ENCODE data around the gene RAB11FIP4. TPM values are rescaled to one million over a fixed set of nuclear protein-coding genes. Genes with fewer than 3 reads are reported as not detected.

Gene RAB11FIP4
- total RNA-seq, 1 experiment from 2014 or later: 10.8 TPM

DNA sequence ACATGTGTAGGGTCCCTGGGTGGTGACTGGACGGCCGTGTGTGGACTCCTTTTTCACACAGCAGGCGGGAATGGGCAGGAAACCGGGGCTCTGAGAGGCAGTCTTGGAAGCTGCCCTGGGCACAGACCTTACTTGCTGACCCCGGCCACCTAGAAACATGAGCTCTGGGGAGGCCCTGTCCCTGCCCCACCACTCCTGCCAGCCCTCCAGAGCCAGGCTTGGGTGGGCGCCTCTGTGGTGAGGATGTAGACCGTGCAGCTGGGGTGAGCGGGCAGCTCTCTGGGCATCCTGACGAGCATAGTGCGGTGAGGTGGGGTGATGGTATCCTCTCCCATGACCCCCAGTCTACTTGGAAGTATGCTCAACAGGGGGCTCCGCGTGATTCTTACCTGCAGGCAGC, 121.3 kb downstream of the RAB11FIP4 start:
- BruUV-seq (replicated peaks): no TSS peak
- Histone ChIP-seq H3K4me3 (ENCODE audit: low read depth in 2 of 2, low read length in 2 of 2) (no peak overlapping the region), H3K27me3 (ENCODE audit: control insufficient read depth, insufficient read depth, low read length) (no peaks in the 10 kb centered on the region), H3K4me1 (ENCODE audit: control insufficient read depth, insufficient read depth, low read length) (peaks cover 5% of the 10 kb centered on the region; the same call in 1 of the 2 replicates), H3K36me3 (ENCODE audit: control insufficient read depth, insufficient read depth, low read length) (no peaks in the 10 kb centered on the region), H3K9me3 (ENCODE audit: control insufficient read depth, insufficient read depth, low read depth, low read length) (no peaks in the 10 kb centered on the region), H3K27ac (ENCODE audit: low read length) (no peak overlapping the region)
- no peak for TF ChIP-seq TCF7L2 (IDR thresholded peaks at IDR 0.05; ENCODE audit: low read depth, low read length)
- ChIA-PET CTCF (no interaction called here), POLR2A (no interaction called here)
- in situ Hi-C loops (cut with HindIII; ENCODE audit: low pct_unique_long_range_greater_than_20kb, low sequenced_read_pairs) (no loop called here), intact Hi-C loops (cut with micrococcal nuclease; ENCODE audit: unreplicated experiment) (no loop called here)
- no peak for ATAC-seq
- DNase-seq (ENCODE audit: low read depth, low spot score): no peak

DNA sequence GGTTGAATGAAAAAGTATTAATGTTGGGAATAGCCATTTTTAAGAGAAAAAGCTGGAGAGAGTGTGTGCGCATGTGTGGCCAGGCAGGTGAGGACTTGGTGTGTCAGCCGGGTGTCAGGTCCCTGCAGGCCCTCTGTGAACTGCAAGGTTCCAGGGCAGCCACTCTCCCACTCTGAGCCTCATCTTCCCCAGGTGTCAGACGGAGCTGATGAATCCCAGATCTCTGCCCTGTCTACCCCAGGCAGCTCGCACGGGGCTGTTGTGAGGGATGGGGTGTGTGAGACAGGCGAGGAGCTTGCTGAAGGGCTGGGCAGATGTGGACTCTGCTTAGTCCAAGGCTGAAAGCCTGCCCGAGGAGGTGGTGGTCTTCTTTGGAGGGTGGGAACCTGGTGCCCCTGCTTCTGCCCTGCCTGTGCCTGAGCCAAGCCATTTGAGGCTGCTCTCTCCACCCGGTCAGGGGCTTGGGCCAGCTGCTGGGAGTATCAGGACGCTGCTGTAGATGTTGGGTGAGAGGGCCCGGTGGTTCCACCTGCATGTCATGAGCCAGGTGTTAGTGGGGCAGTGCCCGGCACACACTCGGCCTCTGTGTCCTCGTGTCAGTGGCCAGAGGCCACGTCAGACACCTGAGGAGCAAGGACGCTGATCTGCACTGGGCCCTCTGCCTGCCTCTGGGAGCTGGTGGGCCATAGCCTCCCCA, 122.4 kb downstream of the RAB11FIP4 start:
- in situ Hi-C loops (cut with HindIII; ENCODE audit: low pct_unique_long_range_greater_than_20kb, low sequenced_read_pairs) (no loop called here), intact Hi-C loops (cut with micrococcal nuclease; ENCODE audit: unreplicated experiment) (no loop called here)
- no peaks in the 10 kb centered on the region for H3K9me3 ChIP-seq (ENCODE audit: control insufficient read depth, insufficient read depth, low read depth, low read length)
- ChIA-PET CTCF (interaction anchor here (0.5 to 0.9 kb wide), 3 partner anchors 8 to 127 kb away, joined by 3 to 4 read pairs (median 4); no protein-coding TSS in a partner anchor), POLR2A (no interaction called here)
- ATAC-seq (no peak), DNase-seq (ENCODE audit: low read depth, low spot score) (no peak)
- peaks cover 5% of the 10 kb centered on the region; the same call in 1 of the 2 replicates for H3K4me1 ChIP-seq (ENCODE audit: control insufficient read depth, insufficient read depth, low read length)
- H3K27ac ChIP-seq (ENCODE audit: low read length): no peak overlapping the region
- BruUV-seq (replicated peaks): no TSS peak
- no peaks in the 10 kb centered on the region for H3K36me3 ChIP-seq (ENCODE audit: control insufficient read depth, insufficient read depth, low read length)
- H3K27me3 ChIP-seq (ENCODE audit: control insufficient read depth, insufficient read depth, low read length): no peaks in the 10 kb centered on the region
- H3K4me3 ChIP-seq (ENCODE audit: low read depth in 2 of 2, low read length in 2 of 2): no peak overlapping the region
- TF ChIP-seq, protein P1, sequence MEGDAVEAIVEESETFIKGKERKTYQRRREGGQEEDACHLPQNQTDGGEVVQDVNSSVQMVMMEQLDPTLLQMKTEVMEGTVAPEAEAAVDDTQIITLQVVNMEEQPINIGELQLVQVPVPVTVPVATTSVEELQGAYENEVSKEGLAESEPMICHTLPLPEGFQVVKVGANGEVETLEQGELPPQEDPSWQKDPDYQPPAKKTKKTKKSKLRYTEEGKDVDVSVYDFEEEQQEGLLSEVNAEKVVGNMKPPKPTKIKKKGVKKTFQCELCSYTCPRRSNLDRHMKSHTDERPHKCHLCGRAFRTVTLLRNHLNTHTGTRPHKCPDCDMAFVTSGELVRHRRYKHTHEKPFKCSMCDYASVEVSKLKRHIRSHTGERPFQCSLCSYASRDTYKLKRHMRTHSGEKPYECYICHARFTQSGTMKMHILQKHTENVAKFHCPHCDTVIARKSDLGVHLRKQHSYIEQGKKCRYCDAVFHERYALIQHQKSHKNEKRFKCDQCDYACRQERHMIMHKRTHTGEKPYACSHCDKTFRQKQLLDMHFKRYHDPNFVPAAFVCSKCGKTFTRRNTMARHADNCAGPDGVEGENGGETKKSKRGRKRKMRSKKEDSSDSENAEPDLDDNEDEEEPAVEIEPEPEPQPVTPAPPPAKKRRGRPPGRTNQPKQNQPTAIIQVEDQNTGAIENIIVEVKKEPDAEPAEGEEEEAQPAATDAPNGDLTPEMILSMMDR (IDR thresholded peaks at IDR 0.05): no peak
- TF ChIP-seq SIN3A (IDR thresholded peaks at IDR 0.05; ENCODE audit: borderline replicate concordance, insufficient read depth, low read depth, low read length) (no peak), TCF7L2 (IDR thresholded peaks at IDR 0.05; ENCODE audit: low read depth, low read length) (no peak), POLR2AphosphoS5 (IDR thresholded peaks at IDR 0.05; ENCODE audit: low read depth, low read length) (no peak)
- TF ChIP-seq, protein P2, sequence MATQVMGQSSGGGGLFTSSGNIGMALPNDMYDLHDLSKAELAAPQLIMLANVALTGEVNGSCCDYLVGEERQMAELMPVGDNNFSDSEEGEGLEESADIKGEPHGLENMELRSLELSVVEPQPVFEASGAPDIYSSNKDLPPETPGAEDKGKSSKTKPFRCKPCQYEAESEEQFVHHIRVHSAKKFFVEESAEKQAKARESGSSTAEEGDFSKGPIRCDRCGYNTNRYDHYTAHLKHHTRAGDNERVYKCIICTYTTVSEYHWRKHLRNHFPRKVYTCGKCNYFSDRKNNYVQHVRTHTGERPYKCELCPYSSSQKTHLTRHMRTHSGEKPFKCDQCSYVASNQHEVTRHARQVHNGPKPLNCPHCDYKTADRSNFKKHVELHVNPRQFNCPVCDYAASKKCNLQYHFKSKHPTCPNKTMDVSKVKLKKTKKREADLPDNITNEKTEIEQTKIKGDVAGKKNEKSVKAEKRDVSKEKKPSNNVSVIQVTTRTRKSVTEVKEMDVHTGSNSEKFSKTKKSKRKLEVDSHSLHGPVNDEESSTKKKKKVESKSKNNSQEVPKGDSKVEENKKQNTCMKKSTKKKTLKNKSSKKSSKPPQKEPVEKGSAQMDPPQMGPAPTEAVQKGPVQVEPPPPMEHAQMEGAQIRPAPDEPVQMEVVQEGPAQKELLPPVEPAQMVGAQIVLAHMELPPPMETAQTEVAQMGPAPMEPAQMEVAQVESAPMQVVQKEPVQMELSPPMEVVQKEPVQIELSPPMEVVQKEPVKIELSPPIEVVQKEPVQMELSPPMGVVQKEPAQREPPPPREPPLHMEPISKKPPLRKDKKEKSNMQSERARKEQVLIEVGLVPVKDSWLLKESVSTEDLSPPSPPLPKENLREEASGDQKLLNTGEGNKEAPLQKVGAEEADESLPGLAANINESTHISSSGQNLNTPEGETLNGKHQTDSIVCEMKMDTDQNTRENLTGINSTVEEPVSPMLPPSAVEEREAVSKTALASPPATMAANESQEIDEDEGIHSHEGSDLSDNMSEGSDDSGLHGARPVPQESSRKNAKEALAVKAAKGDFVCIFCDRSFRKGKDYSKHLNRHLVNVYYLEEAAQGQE (IDR thresholded peaks at IDR 0.05; ENCODE audit: insufficient read depth in 1 of 2, low read depth in 2 of 2, low read length in 1 of 2): no peak

DNA sequence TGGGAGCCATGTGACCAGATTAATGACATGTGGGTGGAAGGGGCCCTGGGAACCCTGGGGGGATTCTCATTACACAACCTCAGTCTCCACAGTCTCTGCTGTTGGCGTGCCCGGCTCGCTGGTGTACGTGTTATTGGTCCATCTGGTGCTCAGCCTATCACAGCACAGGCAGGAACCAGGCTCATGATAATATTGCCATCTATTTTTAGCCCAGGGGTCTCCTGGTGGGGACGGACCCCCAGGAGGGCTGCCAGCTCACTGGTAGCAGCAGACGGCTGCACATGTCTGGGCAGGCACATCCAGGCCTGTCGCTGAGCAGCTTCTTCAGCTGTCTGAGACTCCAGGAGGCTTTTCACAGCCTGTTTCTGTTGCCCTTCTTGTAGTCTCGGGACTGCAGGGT, 123.8 kb downstream of the RAB11FIP4 start:
- H3K27ac ChIP-seq (ENCODE audit: low read length): no peak overlapping the region
- no peaks in the 10 kb centered on the region for H3K9me3 ChIP-seq (ENCODE audit: control insufficient read depth, insufficient read depth, low read depth, low read length)
- no peak for DNase-seq (ENCODE audit: low read depth, low spot score)
- no peak overlapping the region for H3K4me3 ChIP-seq (ENCODE audit: low read depth in 2 of 2, low read length in 2 of 2)
- in situ Hi-C loops (cut with HindIII; ENCODE audit: low pct_unique_long_range_greater_than_20kb, low sequenced_read_pairs) (no loop called here), intact Hi-C loops (cut with micrococcal nuclease; ENCODE audit: unreplicated experiment) (no loop called here)
- no peaks in the 10 kb centered on the region for H3K36me3 ChIP-seq (ENCODE audit: control insufficient read depth, insufficient read depth, low read length)
- BruUV-seq (replicated peaks): no TSS peak
- TF ChIP-seq, protein P1 (IDR thresholded peaks at IDR 0.05): no peak
- no peaks in the 10 kb centered on the region for H3K27me3 ChIP-seq (ENCODE audit: control insufficient read depth, insufficient read depth, low read length)
- H3K4me1 ChIP-seq (ENCODE audit: control insufficient read depth, insufficient read depth, low read length): no peaks in the 10 kb centered on the region
- POLR2A ChIA-PET: no interaction called here
- no peak for ATAC-seq
- CTCF ChIA-PET: no interaction called here
